ENCODE results near the gene UNKL. TPM values are rescaled to one million over a fixed set of nuclear protein-coding genes. Genes with fewer than 3 reads are reported as not detected.
"Not testable (repeated sequence)": the region's sequence is repeated elsewhere in the genome, so short reads cannot be mapped to it uniquely, and the experiment has no call there.

The UNKL gene
- polyA plus RNA-seq, 1 donor: 7.5 TPM

- DNase-seq (ENCODE audit: low read depth): no peak
These were observed 32.0 kb upstream of the UNKL start for GRCh38 chr16:1446296-1447080.

GRCh38 chr16:1445518-1446203 lies 31.2 kb upstream of the UNKL start:
- no peak for DNase-seq (ENCODE audit: low read depth)

- no peak for DNase-seq (ENCODE audit: low read depth)
These were observed 30.4 kb upstream of the UNKL start for GRCh38 chr16:1444730-1445517.

GRCh38 chr16:1443980-1444729 lies 29.7 kb upstream of the UNKL start, which contains the start of gene CCDC154:
CCDC154 (minus strand) TSS chr16:1444556; CDS start chr16:1444322, 234 bp downstream.
- DNase-seq (ENCODE audit: low read depth): no peak

- DNase-seq (ENCODE audit: low read depth): no peak
These were observed 29.0 kb upstream of the UNKL start for GRCh38 chr16:1443403-1443973.

- DNase-seq (ENCODE audit: low read depth): no peak
These were observed 28.2 kb upstream of the UNKL start for GRCh38 chr16:1442697-1443096.

GRCh38 chr16:1441391-1441829 lies 26.9 kb upstream of the UNKL start:
- no peak for DNase-seq (ENCODE audit: low read depth)

- not testable (repeated sequence) for DNase-seq (ENCODE audit: low read depth)
These were observed 25.2 kb upstream of the UNKL start for GRCh38 chr16:1439699-1440074.

- DNase-seq (ENCODE audit: low read depth): no peak
These were observed 24.7 kb upstream of the UNKL start for GRCh38 chr16:1439058-1439698.

GRCh38 chr16:1438229-1439057 lies 23.9 kb upstream of the UNKL start:
- no peak for DNase-seq (ENCODE audit: low read depth)

- DNase-seq (ENCODE audit: low read depth): no peak
These were observed 23.1 kb upstream of the UNKL start for GRCh38 chr16:1437606-1438005.

- DNase-seq (ENCODE audit: low read depth): no peak
These were observed 22.3 kb upstream of the UNKL start for GRCh38 chr16:1436731-1437355.

GRCh38 chr16:1435921-1436697 lies 21.6 kb upstream of the UNKL start:
- DNase-seq (ENCODE audit: low read depth): no peak

GRCh38 chr16:1434644-1435592 lies 20.4 kb upstream of the UNKL start:
- no peak for DNase-seq (ENCODE audit: low read depth)

- no peak for DNase-seq (ENCODE audit: low read depth)
These were observed 19.3 kb upstream of the UNKL start for GRCh38 chr16:1433756-1434155.

GRCh38 chr16:1433263-1433560 lies 18.7 kb upstream of the UNKL start:
- no peak for DNase-seq (ENCODE audit: low read depth)

GRCh38 chr16:1432388-1433262 lies 18.1 kb upstream of the UNKL start:
- no peak for DNase-seq (ENCODE audit: low read depth)
